Activated CD8-positive, alpha-beta memory T cell treated with anti-CD3 and anti-CD28 coated beads, Interleukin-2, amount 50 U/mL, for 1 hour (primary cell): ENCODE data around the gene TLE6.
"Not testable (repeated sequence)": the region's sequence is repeated elsewhere in the genome, so short reads cannot be mapped to it uniquely, and the experiment has no call there.

Source experiments
- DNase-seq: peaks from one replicate; pipeline ENCODE4 v3.0.0-alpha.2; 2020; ENCODE audit errors: extremely low read depth

The TLE6 gene

GRCh38 chr19:2977001-2977745 is at the start of gene TLE6:
TLE6 (plus strand) TSS chr19:2977564; CDS start chr19:2978234, 670 bp downstream.
- peak; percentile 81 for DNase-seq

- DNase-seq, result no peak
Measured at GRCh38 chr19:2933490-2933910, 43.9 kb upstream of the TLE6 start.

GRCh38 chr19:2935863-2936262 is 41.5 kb upstream of the TLE6 start:
- not testable (repeated sequence) for DNase-seq

- DNase-seq, result no peak
Measured at GRCh38 chr19:2942928-2943640, 34.3 kb upstream of the TLE6 start.

GRCh38 chr19:2944403-2944774 is 33.0 kb upstream of the TLE6 start:
- DNase-seq, result no peak

GRCh38 chr19:2944775-2945574 is 32.4 kb upstream of the TLE6 start, which contains the start of gene ZNF77:
ZNF77 (minus strand) TSS chr19:2944971; CDS start chr19:2944840, 131 bp downstream.
- peak; percentile 99 for DNase-seq

GRCh38 chr19:2945575-2946184 is 31.7 kb upstream of the TLE6 start:
- DNase-seq, result no peak

- DNase-seq, result no peak
Measured at GRCh38 chr19:2949939-2950285, 27.5 kb upstream of the TLE6 start.

GRCh38 chr19:2950286-2951124 is 26.9 kb upstream of the TLE6 start:
- DNase-seq, result peak; percentile 98

- DNase-seq, result no peak
Measured at GRCh38 chr19:2952953-2953481, 24.3 kb upstream of the TLE6 start.

GRCh38 chr19:2957160-2957559 is 20.2 kb upstream of the TLE6 start:
- DNase-seq, result no peak

GRCh38 chr19:2960120-2960519 is 17.2 kb upstream of the TLE6 start:
- DNase-seq, result no peak

- DNase-seq, result peak; percentile 30
Measured at GRCh38 chr19:2962018-2962670, 15.2 kb upstream of the TLE6 start.

GRCh38 chr19:2963122-2963521 is 14.2 kb upstream of the TLE6 start:
- no peak for DNase-seq

- DNase-seq, result not testable (repeated sequence)
Measured at GRCh38 chr19:2963631-2964030, 13.7 kb upstream of the TLE6 start.

GRCh38 chr19:2964874-2965273 is 12.5 kb upstream of the TLE6 start:
- no peak for DNase-seq

- DNase-seq, result no peak
Measured at GRCh38 chr19:2967972-2968371, 9.4 kb upstream of the TLE6 start.

GRCh38 chr19:2969104-2969504 is 8.3 kb upstream of the TLE6 start:
- DNase-seq, result no peak

GRCh38 chr19:2970201-2970835 is 7.0 kb upstream of the TLE6 start:
- no peak for DNase-seq

GRCh38 chr19:2973229-2973628 is 4.1 kb upstream of the TLE6 start:
- no peak for DNase-seq
